ENCODE data around the gene DNAAF2. TPM values are rescaled to one million over a fixed set of nuclear protein-coding genes. Genes with fewer than 3 reads are reported as not detected.
A peak's percentile ranks its signal among the peaks of the same experiment; 100 is the strongest.

Gene DNAAF2
- total RNA-seq (2016; rRNA removed; fragmentation: Illumina TruSeq; extraction: Trizol) = 13.6 and 17.9 TPM in 2 replicates
- total RNA-seq (2016; cell fraction: cytosol; rRNA removed; fragmentation: Illumina TruSeq; extraction: Trizol; ENCODE audit: low read depth) = 4.8 and 5.7 TPM in 2 replicates
- total RNA-seq (2016; cell fraction: insoluble cytoplasmic fraction; rRNA removed; fragmentation: Illumina TruSeq; extraction: Trizol) = 14.5 and 17.7 TPM in 2 replicates
- 10.8 and 12.3 TPM in 2 replicates for total RNA-seq (2016; cell fraction: membrane; rRNA removed; fragmentation: Illumina TruSeq; extraction: Trizol)
- 7.0 and 8.3 TPM in 2 replicates for total RNA-seq (2016; cell fraction: nucleus; rRNA removed; fragmentation: Illumina TruSeq; extraction: Trizol)
- polyA plus RNA-seq (2011; rRNA removed) = 6.1 TPM in 2 replicates
- polyA plus RNA-seq (2011; cell fraction: cytosol; rRNA removed) = 4.9 and 5.2 TPM in 2 replicates
- polyA plus RNA-seq (2011; cell fraction: nucleus; rRNA removed) = 2.5 and 2.7 TPM in 2 replicates
- polyA plus RNA-seq (2012) = 7.4 and 8.1 TPM in 2 replicates
- polyA plus RNA-seq (2016; cell fraction: cytosol; fragmentation: Illumina TruSeq; extraction: Trizol; ENCODE audit: low read depth) = 3.3 and 4.7 TPM in 2 replicates
- polyA plus RNA-seq (2016; cell fraction: insoluble cytoplasmic fraction; fragmentation: Illumina TruSeq; extraction: Trizol; ENCODE audit: low read depth) = 17.1 and 19.1 TPM in 2 replicates
- 7.1 and 7.4 TPM in 2 replicates for polyA plus RNA-seq (2016; cell fraction: membrane; fragmentation: Illumina TruSeq; extraction: Trizol; ENCODE audit: low read depth)
- 9.5 and 10.7 TPM in 2 replicates for polyA plus RNA-seq (2016; cell fraction: nucleus; fragmentation: Illumina TruSeq; extraction: Trizol; ENCODE audit: insufficient read depth, low read depth)
- 2.7 and 3.1 TPM in 2 replicates for polyA minus RNA-seq (2011; rRNA and poly(A)+ RNA removed; ENCODE audit: low replicate concordance)
- 3.6 and 4.2 TPM in 2 replicates for polyA minus RNA-seq (2011; cell fraction: cytosol; rRNA and poly(A)+ RNA removed)
- polyA minus RNA-seq (2011; cell fraction: nucleus; rRNA and poly(A)+ RNA removed) = 3.1 and 4.5 TPM in 2 replicates
- Bru-seq, nascent RNA = percentile 73 among the genes with signal in this experiment
- percentile 71 among the genes with signal in this experiment for BruChase-seq, experiment 1, labeled RNA remaining after a 6-hour chase
- percentile 82 among the genes with signal in this experiment for BruChase-seq, experiment 2, labeled RNA remaining after a 2-hour chase
- long read RNA-seq, experiment 1, transcript DNAAF2-202 (2 exons, 2,819 nt) = minor isoform, 24 of 58 reads
- long read RNA-seq, experiment 1, transcript DNAAF2-201 (3 exons, 2,963 nt) = major isoform, 25 of 58 reads
- long read RNA-seq, experiment 1, partial matches to known transcripts = 0 of 58 reads
- long read RNA-seq, experiment 1, other reads (novel, unspliced or antisense) = 9 of 58 reads
- long read RNA-seq, experiment 2, transcript DNAAF2-201 (3 exons, 2,963 nt) = minor isoform, 5 of 24 reads
- long read RNA-seq, experiment 2, transcript DNAAF2-202 (2 exons, 2,819 nt) = major isoform, 7 of 24 reads
- long read RNA-seq, experiment 2, partial matches to known transcripts = 2 of 24 reads
- long read RNA-seq, experiment 2, other reads (novel, unspliced or antisense) = 10 of 24 reads

GRCh38 chr14:49634547-49635334, at the start of gene DNAAF2:
Gene DNAAF2, minus strand, starts transcription at chr14:49635244. Its CDS starts 95 bp downstream, at chr14:49635149.
- Histone ChIP-seq H3K9me3 (ENCODE audit: low read length) (no peaks in the 10 kb centered on the region), H3K4me1 (ENCODE audit: insufficient read depth, low read length) (peaks cover 51% of the 10 kb centered on the region), H3K79me2 (ENCODE audit: insufficient read depth, low read length) (peaks cover 69% of the 10 kb centered on the region), H3K27ac (ENCODE audit: extremely low read length, insufficient read depth, low read length) (peak within 1 kb of the TSS; percentile 93), H3K9ac (ENCODE audit: insufficient read depth, low read depth, low read length) (peak within 1 kb of the TSS; percentile 94), H4K20me1 (ENCODE audit: insufficient read depth, low read length) (0 out of 2 replicates have a peak, but pooled peaks cover 6% of the 10 kb centered on the region), H2AFZ (ENCODE audit: low read length) (no peak within 1 kb of the TSS), H3K4me3 (replicated peaks in 1 of 3; ENCODE audit: insufficient read depth in 1 of 3, low read depth in 2 of 3, low read length in 3 of 3) (peak within 1 kb of the TSS; percentile 87 to 99 (median 96)), H3K36me3 (replicated peaks in 1 of 2; ENCODE audit: control insufficient read depth in 1 of 2, insufficient read depth in 2 of 2, low read length in 2 of 2) (peaks cover 1 to 8% of the 10 kb centered on the region in 2 experiments; a peak in 3 of 5 replicates), H3K4me2 (ENCODE audit: low read depth, low read length) (peak within 1 kb of the TSS; percentile 82), H3K27me3 (ENCODE audit: control insufficient read depth in 1 of 2, insufficient read depth in 2 of 2, low read length in 2 of 2) (no peaks in the 10 kb centered on the region; a peak in 1 of 5 replicates)
- in situ Hi-C loops (cut with HindIII; ENCODE audit: extremely low pct_ligation_motif_present, low pct_unique_long_range_greater_than_20kb) (loop anchor here (5.0 to 10.0 kb wide), 2 partner anchors 133 to 200 kb away; partner anchors contain the start of gene KLHDC2), intact Hi-C loops (cut with micrococcal nuclease; ENCODE audit: unreplicated experiment) (loop anchor here (1.0 kb wide), 5 partner anchors 36 to 218 kb away; partner anchors contain the start of genes KLHDC2, LRR1 and NEMF)
- TSS peak; percentile 45 for BruUV-seq (replicated peaks)
- 0% methylated on average over 2 of the region's 80 CpGs for WGBS (ENCODE audit: low lambda C conversion rate)
- peak; percentile 76 for DNase-seq (ENCODE audit: low spot score)
- ChIA-PET POLR2A (interaction anchor here (0.8 to 4.0 kb wide), 21 partner anchors 8 to 369 kb away, joined by 3 to 76 read pairs (median 6); partner anchors contain the start of genes KLHDC1, KLHDC2, LRR1 and MGAT2), CTCF (ENCODE audit: low intra/inter-chr PET ratio, low total read pairs) (interaction anchor here (1.3 to 2.2 kb wide), 2 partner anchors 14 to 195 kb away, joined by 3 to 11 read pairs; partner anchors contain the start of genes MGAT2 and RPL36AL)
- peak; percentile 61 for ATAC-seq
- FAIRE-seq = no peak
- TF ChIP-seq MLX (CRISPR knock-in tag; IDR thresholded peaks at IDR 0.05) = 0 out of 2 replicates have a peak, but pooled peaks have one; percentile 2
- no peak for TF ChIP-seq KDM3A (CRISPR knock-in tag; IDR thresholded peaks at IDR 0.05; ENCODE audit: low read depth)
- TF ChIP-seq ETS1 (CRISPR knock-in tag; IDR thresholded peaks at IDR 0.05) = no peak
- TF ChIP-seq PHF8 (CRISPR knock-in tag; IDR thresholded peaks at IDR 0.05) = peak; percentile 49; the same call in 1 of the 2 replicates
- TF ChIP-seq TBL1XR1 (IDR thresholded peaks at IDR 0.05; ENCODE audit: borderline replicate concordance, low read length, partially characterized antibody) = no peak
- peak; percentile 54 for TF ChIP-seq SRY (CRISPR knock-in tag; IDR thresholded peaks at IDR 0.05)
- TF ChIP-seq REL (CRISPR knock-in tag; conservative IDR thresholded peaks at IDR 0.05) = no peak
- no peak for TF ChIP-seq RERE (CRISPR knock-in tag; IDR thresholded peaks at IDR 0.05; ENCODE audit: low read depth)
